ENCODE measurements around the gene ANKRD23.

DNA sequence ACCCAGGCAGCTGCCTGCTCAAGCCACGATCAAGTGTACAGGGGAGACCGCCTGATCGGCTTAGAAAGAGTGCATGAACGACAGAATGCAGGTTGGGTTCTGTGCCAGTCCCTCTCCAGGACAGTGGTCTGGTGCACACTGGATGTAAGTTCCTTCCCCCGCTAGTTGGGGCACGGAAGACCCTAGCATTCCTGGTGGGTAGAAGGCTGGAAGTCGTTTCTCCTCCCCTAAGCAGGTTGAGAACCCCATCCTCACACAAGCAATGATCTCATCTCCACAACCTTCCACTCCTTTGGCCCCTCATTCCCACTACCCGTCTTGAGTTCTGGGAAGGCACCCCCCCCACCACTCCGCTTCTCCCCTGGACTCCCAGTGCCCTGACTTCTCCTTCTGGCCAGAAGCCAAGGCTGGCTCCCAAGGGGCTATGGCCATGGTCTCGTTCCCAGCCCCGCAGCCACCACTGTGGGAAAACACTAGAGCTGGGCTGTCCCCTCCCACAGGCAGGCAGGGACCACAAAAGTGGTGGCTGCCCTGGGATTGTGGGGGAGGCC is 15.4 kb upstream of the ANKRD23 start:
- TF ChIP-seq BHLHE40 (IDR thresholded peaks at IDR 0.05; ENCODE audit: low read depth, low read length) (no peak), POLR2A (IDR thresholded peaks at IDR 0.05; ENCODE audit: low read depth, low read length) (no peak), RFX5 (IDR thresholded peaks at IDR 0.05; ENCODE audit: low read depth, low read length) (no peak), RAD21 (IDR thresholded peaks at IDR 0.05; ENCODE audit: low read length) (no peak), SMC3 (IDR thresholded peaks at IDR 0.05; ENCODE audit: low read depth, low read length) (no peak)
- TF ChIP-seq, protein P1, sequence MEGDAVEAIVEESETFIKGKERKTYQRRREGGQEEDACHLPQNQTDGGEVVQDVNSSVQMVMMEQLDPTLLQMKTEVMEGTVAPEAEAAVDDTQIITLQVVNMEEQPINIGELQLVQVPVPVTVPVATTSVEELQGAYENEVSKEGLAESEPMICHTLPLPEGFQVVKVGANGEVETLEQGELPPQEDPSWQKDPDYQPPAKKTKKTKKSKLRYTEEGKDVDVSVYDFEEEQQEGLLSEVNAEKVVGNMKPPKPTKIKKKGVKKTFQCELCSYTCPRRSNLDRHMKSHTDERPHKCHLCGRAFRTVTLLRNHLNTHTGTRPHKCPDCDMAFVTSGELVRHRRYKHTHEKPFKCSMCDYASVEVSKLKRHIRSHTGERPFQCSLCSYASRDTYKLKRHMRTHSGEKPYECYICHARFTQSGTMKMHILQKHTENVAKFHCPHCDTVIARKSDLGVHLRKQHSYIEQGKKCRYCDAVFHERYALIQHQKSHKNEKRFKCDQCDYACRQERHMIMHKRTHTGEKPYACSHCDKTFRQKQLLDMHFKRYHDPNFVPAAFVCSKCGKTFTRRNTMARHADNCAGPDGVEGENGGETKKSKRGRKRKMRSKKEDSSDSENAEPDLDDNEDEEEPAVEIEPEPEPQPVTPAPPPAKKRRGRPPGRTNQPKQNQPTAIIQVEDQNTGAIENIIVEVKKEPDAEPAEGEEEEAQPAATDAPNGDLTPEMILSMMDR (conservative IDR thresholded peaks at IDR 0.05; ENCODE audit: low read depth, low read length), result no peak
- TF ChIP-seq, protein P2, sequence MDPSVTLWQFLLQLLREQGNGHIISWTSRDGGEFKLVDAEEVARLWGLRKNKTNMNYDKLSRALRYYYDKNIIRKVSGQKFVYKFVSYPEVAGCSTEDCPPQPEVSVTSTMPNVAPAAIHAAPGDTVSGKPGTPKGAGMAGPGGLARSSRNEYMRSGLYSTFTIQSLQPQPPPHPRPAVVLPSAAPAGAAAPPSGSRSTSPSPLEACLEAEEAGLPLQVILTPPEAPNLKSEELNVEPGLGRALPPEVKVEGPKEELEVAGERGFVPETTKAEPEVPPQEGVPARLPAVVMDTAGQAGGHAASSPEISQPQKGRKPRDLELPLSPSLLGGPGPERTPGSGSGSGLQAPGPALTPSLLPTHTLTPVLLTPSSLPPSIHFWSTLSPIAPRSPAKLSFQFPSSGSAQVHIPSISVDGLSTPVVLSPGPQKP (IDR thresholded peaks at IDR 0.05; ENCODE audit: borderline replicate concordance, low read depth, low read length), result no peak

Data from IMR-90 (cell line).